ENCODE results near the gene SLFN11. TPM values are rescaled to one million over a fixed set of nuclear protein-coding genes. Genes with fewer than 3 reads are reported as not detected.
"Not testable (repeated sequence)": the region's sequence is repeated elsewhere in the genome, so short reads cannot be mapped to it uniquely, and the experiment has no call there.

Gene SLFN11
- total RNA-seq, result 10 to 100 TPM in 2 of 4 donors, 1 to 10 TPM in 2; 1.4 to 12.4 (median 10.1) TPM

- TF ChIP-seq POLR2A (IDR thresholded peaks at IDR 0.05) (peak in 3 of 4 donors; percentile 85 to 95 (median 93)), CTCF (IDR thresholded peaks at IDR 0.05) (no peak)
- intact Hi-C loops (cut with DNase I), result no loop called here
- DNase-seq, result peak; percentile 33
Measured at GRCh38 chr17:35373534-35373983, at the start of gene SLFN11. TSS of gene SLFN11 (minus strand) at chr17:35373621. CDS start at chr17:35363807, 9,814 bp downstream.

GRCh38 chr17:35421069-35421468 lies 47.6 kb upstream of the SLFN11 start:
- H3K36me3 ChIP-seq, result peaks cover 0 to 36% (median 0%) of the 10 kb centered on the region in 3 donors
- H3K4me1 ChIP-seq; DNase-seq; H3K27me3 ChIP-seq; H3K4me3 ChIP-seq; H3K9me3 ChIP-seq; intact Hi-C loops (cut with DNase I); H3K27ac ChIP-seq: not testable (repeated sequence)
- 96% methylated on average over 9 of the region's 9 CpGs for WGBS, 2 donors

More at GRCh38 chr17:35373534-35373983, at the start of gene SLFN11:
- Histone ChIP-seq H3K27ac (peak within 1 kb of the TSS; percentile 76 to 94 (median 90)), H3K4me1 (peaks cover 0 to 42% (median 11%) of the 10 kb centered on the region in 3 donors), H3K27me3 (peaks cover 0 to 16% (median 0%) of the 10 kb centered on the region in 4 donors), H3K4me3 (peak within 1 kb of the TSS; percentile 42 to 87 (median 64)), H3K9me3 (no peaks in the 10 kb centered on the region), H3K36me3 (no peaks in the 10 kb centered on the region)
- 0 to 1% methylated on average over 20 of the region's 22 CpGs for WGBS, 2 donors

GRCh38 chr17:35416659-35417058 lies 43.2 kb upstream of the SLFN11 start:
- intact Hi-C loops (cut with DNase I), result no loop called here
- no peaks in the 10 kb centered on the region for H3K4me1 ChIP-seq
- H3K9me3 ChIP-seq, result peaks cover 0 to 4% (median 4%) of the 10 kb centered on the region in 3 donors
- no peak overlapping the region for H3K27ac ChIP-seq
- no peaks in the 10 kb centered on the region for H3K27me3 ChIP-seq
- peaks cover 0 to 46% (median 0%) of the 10 kb centered on the region in 3 donors for H3K36me3 ChIP-seq
- DNase-seq, result no peak
- no peak overlapping the region for H3K4me3 ChIP-seq
- TF ChIP-seq POLR2A (IDR thresholded peaks at IDR 0.05) (no peak), CTCF (IDR thresholded peaks at IDR 0.05) (no peak)
- 88 to 90% methylated on average over 2 of the region's 2 CpGs for WGBS, 2 donors

GRCh38 chr17:35414707-35415106 lies 41.3 kb upstream of the SLFN11 start:
- H3K4me1 ChIP-seq; H3K27me3 ChIP-seq; DNase-seq; H3K27ac ChIP-seq; H3K9me3 ChIP-seq; H3K4me3 ChIP-seq; intact Hi-C loops (cut with DNase I): not testable (repeated sequence)
- peaks cover 0 to 54% (median 0%) of the 10 kb centered on the region in 3 donors for H3K36me3 ChIP-seq
- 95% methylated on average over 2 of the region's 2 CpGs for WGBS, 2 donors

- no peak for TF ChIP-seq CTCF (IDR thresholded peaks at IDR 0.05)
- no peak for TF ChIP-seq POLR2A (IDR thresholded peaks at IDR 0.05)
- no peaks in the 10 kb centered on the region for H3K27me3 ChIP-seq
- peaks cover 0 to 56% (median 0%) of the 10 kb centered on the region in 3 donors for H3K36me3 ChIP-seq
- no peak overlapping the region for H3K27ac ChIP-seq
- no peaks in the 10 kb centered on the region for H3K4me1 ChIP-seq
- no peak overlapping the region for H3K4me3 ChIP-seq
- no peak for DNase-seq
- H3K9me3 ChIP-seq, result peaks cover 0 to 4% (median 4%) of the 10 kb centered on the region in 3 donors
- WGBS, 2 donors, result 62 to 97% methylated on average over 1 of the region's 1 CpG
- intact Hi-C loops (cut with DNase I), result no loop called here
Measured at GRCh38 chr17:35414247-35414646, 40.8 kb upstream of the SLFN11 start.

GRCh38 chr17:35407531-35407930 lies 34.1 kb upstream of the SLFN11 start:
- Histone ChIP-seq H3K36me3 (peaks cover 0 to 52% (median 0%) of the 10 kb centered on the region in 3 donors), H3K4me1 (no peaks in the 10 kb centered on the region), H3K27me3 (no peaks in the 10 kb centered on the region), H3K9me3 (no peaks in the 10 kb centered on the region), H3K27ac (no peak overlapping the region), H3K4me3 (no peak overlapping the region)
- no peak for DNase-seq
- WGBS, 2 donors, result 94 to 98% methylated on average over 20 to 25 of the region's 26 CpGs
- TF ChIP-seq POLR2A (IDR thresholded peaks at IDR 0.05) (no peak), CTCF (IDR thresholded peaks at IDR 0.05) (no peak)
- intact Hi-C loops (cut with DNase I), result loop anchor here (10.0 kb wide), 1 partner anchor 57 kb away; no protein-coding TSS in a partner anchor
